Body of pancreas (tissue), 4 donors: ENCODE measurements around the gene TMSB10.
A peak's percentile ranks its signal among the peaks of the same experiment; 100 is the strongest.

Experiments used
- POLR2A ChIP-seq, 3 donors: fragments of 450-650 bp; IDR thresholded peaks; one replicate each; pipeline ENCODE4 v1.6.1; 2016; ENCODE audit warnings: antibody characterized with exemption in 3 of 3, mild to moderate bottlenecking in 2 of 3
- TF ChIP-seq, protein P1 (sequence below), 7 experiments: fragments of 450-650 bp in 4 of 7; fragments of 200-600 bp in 3 of 7; sonication (generic) in 3 of 7; IDR thresholded peaks; one replicate each; pipeline ENCODE4 v1.5.1; 2016 to 2019; ENCODE audit warnings: antibody characterized with exemption in 7 of 7

DNA sequence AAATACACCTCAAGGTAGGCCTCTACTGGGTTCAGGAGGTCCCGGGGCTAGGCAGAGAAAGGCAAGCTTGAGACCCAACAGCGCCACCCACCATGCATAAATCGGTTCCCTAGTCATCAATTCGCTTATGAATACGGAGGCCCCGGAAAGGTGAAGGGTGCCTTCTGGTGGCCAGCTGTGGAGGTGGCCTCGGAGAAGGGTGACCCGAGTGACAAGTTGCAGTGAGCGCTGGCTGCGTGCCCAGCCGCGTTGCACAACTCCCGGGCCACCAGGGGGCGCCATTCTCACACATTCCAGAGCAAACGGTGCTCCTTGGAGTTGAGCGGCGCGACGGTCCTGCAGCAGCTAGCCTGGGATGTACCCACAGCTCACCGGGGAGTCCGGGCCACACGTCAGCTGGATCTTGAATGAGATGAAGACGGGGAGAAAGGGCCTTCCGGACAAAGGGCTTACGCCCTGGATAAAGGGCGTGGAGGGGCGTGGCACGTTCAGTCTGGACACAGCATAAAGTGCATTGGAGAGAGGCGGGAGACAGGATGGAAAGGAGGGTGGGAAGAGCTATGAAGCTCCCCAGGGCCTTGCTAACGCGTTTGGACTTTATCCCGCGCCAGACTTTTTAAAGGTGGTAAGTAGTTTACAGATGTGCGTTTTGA is 20.4 kb downstream of the TMSB10 start:
- TF ChIP-seq, protein P1, sequence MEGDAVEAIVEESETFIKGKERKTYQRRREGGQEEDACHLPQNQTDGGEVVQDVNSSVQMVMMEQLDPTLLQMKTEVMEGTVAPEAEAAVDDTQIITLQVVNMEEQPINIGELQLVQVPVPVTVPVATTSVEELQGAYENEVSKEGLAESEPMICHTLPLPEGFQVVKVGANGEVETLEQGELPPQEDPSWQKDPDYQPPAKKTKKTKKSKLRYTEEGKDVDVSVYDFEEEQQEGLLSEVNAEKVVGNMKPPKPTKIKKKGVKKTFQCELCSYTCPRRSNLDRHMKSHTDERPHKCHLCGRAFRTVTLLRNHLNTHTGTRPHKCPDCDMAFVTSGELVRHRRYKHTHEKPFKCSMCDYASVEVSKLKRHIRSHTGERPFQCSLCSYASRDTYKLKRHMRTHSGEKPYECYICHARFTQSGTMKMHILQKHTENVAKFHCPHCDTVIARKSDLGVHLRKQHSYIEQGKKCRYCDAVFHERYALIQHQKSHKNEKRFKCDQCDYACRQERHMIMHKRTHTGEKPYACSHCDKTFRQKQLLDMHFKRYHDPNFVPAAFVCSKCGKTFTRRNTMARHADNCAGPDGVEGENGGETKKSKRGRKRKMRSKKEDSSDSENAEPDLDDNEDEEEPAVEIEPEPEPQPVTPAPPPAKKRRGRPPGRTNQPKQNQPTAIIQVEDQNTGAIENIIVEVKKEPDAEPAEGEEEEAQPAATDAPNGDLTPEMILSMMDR (IDR thresholded peaks at IDR 0.05) = peak; percentile 93 to 99 (median 99)
- TF ChIP-seq POLR2A (IDR thresholded peaks at IDR 0.05) = no peak
